GM10266 (cell line): ENCODE measurements around the gene TBC1D3.
"Not testable (repeated sequence)": the region's sequence is repeated elsewhere in the genome, so short reads cannot be mapped to it uniquely, and the experiment has no call there.

Experiments used
- DNase-seq: peaks from one replicate; pipeline ENCODE4 v3.0.0; 2012; ENCODE audit errors: extremely low spot score

Gene TBC1D3

DNA sequence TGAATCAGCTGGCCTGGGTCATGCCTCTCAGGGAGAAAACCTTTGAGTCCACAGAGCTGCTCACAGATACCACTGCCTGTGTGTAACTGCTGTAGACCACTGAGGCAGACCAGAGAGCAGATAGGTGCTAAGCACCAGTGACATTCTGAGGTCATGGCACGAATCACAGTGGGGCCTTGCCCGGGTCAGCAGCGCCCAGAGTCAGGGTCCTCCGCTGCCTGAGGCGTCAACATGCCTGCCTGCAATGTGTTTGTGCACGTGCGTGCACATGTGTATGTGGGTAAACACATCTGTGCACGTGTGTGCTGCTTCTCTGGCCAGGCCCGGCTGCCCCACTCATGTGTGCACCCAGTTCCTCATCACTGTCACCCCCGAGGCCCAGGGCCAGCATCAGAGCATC is at the start of gene TBC1D3:
Gene TBC1D3 (minus strand): TSS at position 101 of the 400 bp plus-strand sequence. CDS start 1,526 bp downstream, outside the sequence.
- DNase-seq = not testable (repeated sequence)

DNA sequence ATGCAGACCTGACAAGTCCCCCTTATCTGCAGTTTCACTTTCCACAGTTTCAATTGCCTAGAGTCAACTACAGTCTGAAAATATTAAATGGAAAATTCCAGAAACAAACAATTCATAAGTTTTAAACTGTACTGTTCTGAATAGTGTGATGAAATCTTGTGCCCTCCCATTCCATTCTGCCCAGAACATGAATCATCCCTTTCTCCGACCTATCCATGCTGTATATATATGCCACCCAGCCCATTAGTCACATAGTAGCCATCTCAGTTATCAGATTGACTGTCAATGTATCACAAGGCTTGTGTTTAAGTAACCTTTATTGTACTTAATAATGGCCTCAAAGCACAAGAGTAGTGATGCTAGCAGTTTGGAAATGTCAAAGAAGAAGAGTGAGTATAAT is 40.4 kb upstream of the TBC1D3 start:
- not testable (repeated sequence) for DNase-seq

DNA sequence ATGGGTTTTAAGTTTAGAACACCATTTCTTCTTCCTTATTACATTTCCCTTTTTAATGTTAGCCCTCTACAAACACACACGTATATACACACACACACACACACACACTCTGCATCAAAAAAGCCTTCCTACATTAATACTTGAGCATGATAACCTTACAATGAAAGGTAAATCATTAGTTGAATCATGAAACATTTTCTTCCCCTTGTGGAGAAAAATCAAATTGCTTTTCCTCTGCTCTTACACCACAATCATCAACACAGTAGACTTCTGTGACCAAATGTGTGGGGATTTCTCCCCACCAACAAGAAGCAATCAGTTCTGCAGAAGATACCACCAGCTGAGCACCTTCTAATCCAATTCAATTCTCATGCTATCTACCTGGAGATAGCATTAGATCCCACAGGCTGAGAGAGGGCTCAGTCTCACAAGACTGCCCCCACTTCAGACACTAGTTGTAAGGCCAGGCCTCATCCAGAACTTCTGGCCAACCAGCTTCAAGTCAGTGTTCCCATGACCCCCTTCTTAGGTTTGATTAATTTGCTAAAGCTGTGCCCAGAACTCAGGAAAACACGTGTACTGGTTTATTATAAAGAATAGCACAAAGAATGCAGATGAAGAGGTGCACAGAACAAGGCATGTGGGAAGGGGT is 33.6 kb upstream of the TBC1D3 start:
- DNase-seq = not testable (repeated sequence)

DNA sequence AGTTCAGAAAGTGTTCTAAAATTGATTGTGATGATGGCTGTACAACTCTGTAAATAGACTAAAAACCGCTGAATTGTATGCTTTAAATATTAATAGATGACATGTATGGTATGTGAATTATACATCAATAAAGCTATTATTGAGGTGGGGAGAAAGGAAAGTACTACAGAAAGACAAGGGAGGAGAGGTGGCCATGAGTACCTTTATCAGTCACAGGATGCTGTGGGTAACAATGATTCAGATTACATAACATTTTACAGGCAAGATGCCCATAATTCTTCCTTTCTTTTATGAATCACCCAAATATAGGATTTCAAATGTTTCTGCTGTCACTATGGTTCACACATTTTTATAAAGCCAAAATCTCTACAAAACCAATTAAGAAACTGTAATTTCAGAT is 28.5 kb upstream of the TBC1D3 start:
- DNase-seq = not testable (repeated sequence)

DNA sequence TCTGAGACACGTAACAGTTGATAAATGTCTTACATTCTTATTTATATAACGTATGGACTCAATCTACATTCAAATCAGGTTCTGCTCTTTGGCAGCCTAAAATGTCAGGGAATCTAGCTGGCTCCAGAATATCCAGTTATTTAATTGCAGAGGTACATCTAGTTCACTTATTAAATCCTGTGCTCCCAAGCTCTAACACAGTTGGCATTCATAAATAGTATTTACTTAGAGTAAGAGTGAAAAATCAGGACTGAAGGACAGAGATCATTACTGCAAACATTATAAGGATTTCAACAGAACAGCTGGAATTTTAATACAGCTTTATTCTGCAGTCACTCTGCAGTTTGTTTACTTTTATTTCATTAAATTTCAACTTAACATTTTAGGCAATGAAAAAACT is 7.9 kb upstream of the TBC1D3 start:
- not testable (repeated sequence) for DNase-seq

DNA sequence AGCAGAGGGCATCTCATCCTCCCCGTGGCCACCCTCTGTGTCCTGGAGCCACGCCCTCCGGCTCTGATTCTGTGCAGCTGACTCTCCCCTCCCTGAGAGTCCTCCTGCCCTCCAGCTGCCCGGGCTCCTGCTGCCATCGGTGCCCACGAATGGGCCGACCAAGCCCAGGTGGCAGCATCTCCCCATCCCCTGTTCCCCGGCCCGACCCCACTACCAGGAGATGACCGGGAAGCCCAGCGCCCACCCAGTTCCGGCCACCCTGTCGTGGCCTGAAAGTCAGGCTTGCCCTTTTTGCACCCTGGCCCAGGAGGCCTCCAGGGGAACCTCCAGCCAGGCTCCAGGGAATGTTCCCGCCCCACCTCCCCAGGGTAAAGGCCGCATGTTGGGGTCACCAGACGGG is 57.5 kb downstream of the TBC1D3 start:
- not testable (repeated sequence) for DNase-seq
